Measurements from ENCODE around the gene SMARCAD1. TPM values are rescaled to one million over a fixed set of nuclear protein-coding genes. Genes with fewer than 3 reads are reported as not detected.

SMARCAD1 gene
- 140 TPM for total RNA-seq

GRCh38 chr4:94207469-94208224 lies at the start of gene SMARCAD1:
Gene SMARCAD1, plus strand, starts transcription at chr4:94207865. Its CDS starts 530 bp downstream, at chr4:94208395.

Other genes starting within 250 kb of the SMARCAD1 start
- gene HPGDS, start 135.0 kb downstream of the SMARCAD1 start, total RNA-seq, result 1.3 TPM
- gene PDLIM5, start 244.1 kb downstream of the SMARCAD1 start, total RNA-seq, result 37.9 TPM